Stimulated activated CD4-positive, alpha-beta T cell treated with anti-CD3 and anti-CD28 coated beads, TNF-alpha, amount 100 ng/mL, for 4 hours (primary cell): ENCODE data around the gene CXCL9.
"Not testable (repeated sequence)": the region's sequence is repeated elsewhere in the genome, so short reads cannot be mapped to it uniquely, and the experiment has no call there.

ENCODE experiments used
- DNase-seq, 3 experiments: peaks; one replicate each; pipeline ENCODE4 v3.0.0-alpha.2; 2020; ENCODE audit warnings: low read depth in 3 of 3

Gene CXCL9

GRCh38 chr4:75954811-75955210 lies 52.5 kb downstream of the CXCL9 start:
- DNase-seq: not testable (repeated sequence)

DNA sequence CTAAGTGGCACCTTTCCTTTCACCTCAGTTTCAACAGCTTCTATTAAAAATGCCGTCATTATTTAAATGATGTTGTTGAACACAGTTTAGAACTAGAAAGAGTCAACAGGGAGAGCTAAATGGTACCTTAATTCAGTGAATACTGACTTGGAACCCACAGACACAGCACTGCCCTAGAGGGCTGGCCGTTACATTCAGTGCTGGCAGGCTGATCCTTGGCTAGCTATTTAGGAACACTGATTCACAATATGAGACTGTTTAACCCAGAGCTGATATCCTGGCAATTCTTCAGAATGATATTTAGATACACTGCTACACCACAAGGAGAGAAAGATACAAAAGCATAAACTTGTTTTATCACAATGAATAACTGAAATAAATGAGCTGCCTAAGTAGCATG lies 53.8 kb downstream of the CXCL9 start:
- DNase-seq: no peak
